K562 (cell line): ENCODE data around the gene STYX. TPM values are rescaled to one million over a fixed set of nuclear protein-coding genes. Genes with fewer than 3 reads are reported as not detected.
A peak's percentile ranks its signal among the peaks of the same experiment; 100 is the strongest.

Experiments
- CC2D1A ChIP-seq: fragments of 450-650 bp; IDR thresholded peaks from 2 replicates; pipeline ENCODE4 v1.6.1; 2017; ENCODE audit warnings: mild to moderate bottlenecking
- MCM2 ChIP-seq: fragments of 450-650 bp; IDR thresholded peaks from 2 replicates; pipeline ENCODE4 v1.6.1; 2017; ENCODE audit warnings: low read depth, mild to moderate bottlenecking
- PPARD ChIP-seq: fragments of 250-450 bp; sonication (Bioruptor Pico); IDR thresholded peaks from 2 replicates; pipeline ENCODE4 v1.8.0; 2022; ENCODE audit warnings: inconsistent platforms, mild to moderate bottlenecking, moderate library complexity
- RUNX1 ChIP-seq: sonication (generic); IDR thresholded peaks from 2 replicates; pipeline ENCODE4 v1.6.1; 2016; ENCODE audit warnings: antibody characterized with exemption, low read depth
- SRSF9 ChIP-seq: fragments of 200-400 bp; formaldehyde crosslinking; IDR thresholded peaks from 2 replicates; pipeline ENCODE4 v1.6.1; 2017; ENCODE audit warnings: low read depth, low read length, borderline replicate concordance
- WHSC1 ChIP-seq: IDR thresholded peaks from one replicate; pipeline ENCODE4 v1.6.1; 2012; ENCODE audit warnings: low read length, control low read depth, inconsistent platforms
- XRCC3 ChIP-seq: fragments of 450-650 bp; IDR thresholded peaks from 2 replicates; pipeline ENCODE4 v1.6.1; 2017; ENCODE audit warnings: mild to moderate bottlenecking, moderate library complexity
- polyA plus RNA-seq, 8 experiments: library from polyadenylated mRNA; depleted of rRNA in 4 of 8; stranded (reverse) in 5 of 8; unstranded in 3 of 8; fragments of >200 nt; fragmentation: Nextera tagmentation in 2 of 8; fragmentation: Illumina TruSeq in 1 of 8; extraction: Ambion mirVana in 2 of 8; extraction: Trizol in 1 of 8; gene quantifications; 2 replicates each; pipeline versions ENCODE4 v1.2.1 to v1.2.3, GENCODE V29; 2011 to 2014; ENCODE audit warnings: inconsistent platforms in 1 of 8, missing spikeins in 1 of 8
- total RNA-seq, 7 experiments: library from RNA; depleted of rRNA in 6 of 7; stranded (reverse); fragments of >200 nt in 6 of 7; fragmentation: Illumina TruSeq in 2 of 7; extraction: Trizol in 2 of 7; gene quantifications; 2 replicates each; pipeline versions ENCODE4 v1.2.1 to v1.2.3, GENCODE V29; 2011 to 2021; ENCODE audit warnings: low replicate concordance in 1 of 7
- TF ChIP-seq, protein P1 (sequence below), 2 experiments: fragments of 450-650 bp; conservative IDR thresholded peaks; 2 replicates each; pipeline ENCODE4 v1.6.1; 2017; ENCODE audit warnings: mild to moderate bottlenecking in 2 of 2, moderate library complexity in 2 of 2
- TF ChIP-seq, protein P2 (sequence below): sonication (generic); formaldehyde crosslinking; IDR thresholded peaks from 2 replicates; pipeline ENCODE4 v1.8.0; 2022; ENCODE audit warnings: mild to moderate bottlenecking, missing genetic modification reagents, borderline replicate concordance
- TF ChIP-seq, protein P3 (sequence below): fragments of 200-800 bp; sonication (Bioruptor generic); IDR thresholded peaks from 2 replicates; pipeline ENCODE4 v1.6.1; 2016; ENCODE audit warnings: missing genetic modification characterization, missing compliant biosample characterization

STYX gene
- total and polyA plus RNA-seq, 9 of the 15 experiments (the other 6 are each of a cell fraction or from before 2014, with no cell fraction given), result 5.0 to 15.4 (median 10.6) TPM

DNA sequence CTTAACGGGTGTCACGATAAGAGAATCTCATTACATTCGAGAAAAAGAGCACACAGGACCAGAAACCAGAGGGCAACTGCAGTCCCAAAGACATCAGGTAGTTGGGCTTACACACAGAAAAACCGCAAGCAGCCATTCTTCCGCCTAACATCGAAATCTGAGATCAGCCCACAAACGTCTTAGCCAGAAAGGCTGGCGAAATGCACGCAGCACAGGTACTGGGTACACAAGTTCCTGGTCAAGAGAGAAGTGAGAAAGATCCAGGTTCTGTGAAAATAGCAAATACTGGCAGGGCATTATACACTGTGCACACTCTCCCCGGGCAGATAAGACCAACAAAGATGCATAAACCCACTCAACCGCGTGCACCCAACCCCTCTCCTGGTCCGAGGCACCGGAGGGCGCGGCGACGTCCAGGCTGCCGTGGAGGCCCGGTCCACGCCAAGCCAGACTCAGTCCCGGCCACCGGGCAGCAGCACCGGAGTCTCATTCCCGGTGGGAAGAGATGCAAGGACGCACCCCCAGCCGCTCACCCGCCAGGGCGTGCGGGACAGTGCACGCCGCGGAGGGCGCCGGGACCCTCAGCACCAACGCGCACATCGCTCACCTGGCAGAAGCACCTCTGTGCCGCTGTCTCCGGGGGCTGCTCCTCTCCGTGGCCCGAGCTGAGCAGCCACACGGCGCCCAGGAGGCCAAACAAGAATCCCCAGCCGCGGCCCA lies 35.0 kb upstream of the STYX start (continued):
- no peak for TF ChIP-seq MCM2
- no peak for TF ChIP-seq CC2D1A
- no peak for TF ChIP-seq PPARD
- TF ChIP-seq SRSF9, result no peak
- no peak for TF ChIP-seq XRCC3
- TF ChIP-seq, protein P1, sequence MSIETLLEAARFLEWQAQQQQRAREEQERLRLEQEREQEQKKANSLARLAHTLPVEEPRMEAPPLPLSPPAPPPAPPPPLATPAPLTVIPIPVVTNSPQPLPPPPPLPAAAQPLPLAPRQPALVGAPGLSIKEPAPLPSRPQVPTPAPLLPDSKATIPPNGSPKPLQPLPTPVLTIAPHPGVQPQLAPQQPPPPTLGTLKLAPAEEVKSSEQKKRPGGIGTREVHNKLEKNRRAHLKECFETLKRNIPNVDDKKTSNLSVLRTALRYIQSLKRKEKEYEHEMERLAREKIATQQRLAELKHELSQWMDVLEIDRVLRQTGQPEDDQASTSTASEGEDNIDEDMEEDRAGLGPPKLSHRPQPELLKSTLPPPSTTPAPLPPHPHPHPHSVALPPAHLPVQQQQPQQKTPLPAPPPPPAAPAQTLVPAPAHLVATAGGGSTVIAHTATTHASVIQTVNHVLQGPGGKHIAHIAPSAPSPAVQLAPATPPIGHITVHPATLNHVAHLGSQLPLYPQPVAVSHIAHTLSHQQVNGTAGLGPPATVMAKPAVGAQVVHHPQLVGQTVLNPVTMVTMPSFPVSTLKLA (conservative IDR thresholded peaks at IDR 0.05), result peak in 1 of 2 experiments; percentile 25; a peak in 1 of 4 replicates
- TF ChIP-seq, protein P2, sequence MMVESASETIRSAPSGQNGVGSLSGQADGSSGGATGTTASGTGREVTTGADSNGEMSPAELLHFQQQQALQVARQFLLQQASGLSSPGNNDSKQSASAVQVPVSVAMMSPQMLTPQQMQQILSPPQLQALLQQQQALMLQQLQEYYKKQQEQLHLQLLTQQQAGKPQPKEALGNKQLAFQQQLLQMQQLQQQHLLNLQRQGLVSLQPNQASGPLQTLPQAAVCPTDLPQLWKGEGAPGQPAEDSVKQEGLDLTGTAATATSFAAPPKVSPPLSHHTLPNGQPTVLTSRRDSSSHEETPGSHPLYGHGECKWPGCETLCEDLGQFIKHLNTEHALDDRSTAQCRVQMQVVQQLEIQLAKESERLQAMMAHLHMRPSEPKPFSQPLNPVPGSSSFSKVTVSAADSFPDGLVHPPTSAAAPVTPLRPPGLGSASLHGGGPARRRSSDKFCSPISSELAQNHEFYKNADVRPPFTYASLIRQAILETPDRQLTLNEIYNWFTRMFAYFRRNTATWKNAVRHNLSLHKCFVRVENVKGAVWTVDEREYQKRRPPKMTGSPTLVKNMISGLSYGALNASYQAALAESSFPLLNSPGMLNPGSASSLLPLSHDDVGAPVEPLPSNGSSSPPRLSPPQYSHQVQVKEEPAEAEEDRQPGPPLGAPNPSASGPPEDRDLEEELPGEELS, result 0 out of 2 replicates have a peak, but pooled peaks have one; percentile 20
- TF ChIP-seq, protein P3, sequence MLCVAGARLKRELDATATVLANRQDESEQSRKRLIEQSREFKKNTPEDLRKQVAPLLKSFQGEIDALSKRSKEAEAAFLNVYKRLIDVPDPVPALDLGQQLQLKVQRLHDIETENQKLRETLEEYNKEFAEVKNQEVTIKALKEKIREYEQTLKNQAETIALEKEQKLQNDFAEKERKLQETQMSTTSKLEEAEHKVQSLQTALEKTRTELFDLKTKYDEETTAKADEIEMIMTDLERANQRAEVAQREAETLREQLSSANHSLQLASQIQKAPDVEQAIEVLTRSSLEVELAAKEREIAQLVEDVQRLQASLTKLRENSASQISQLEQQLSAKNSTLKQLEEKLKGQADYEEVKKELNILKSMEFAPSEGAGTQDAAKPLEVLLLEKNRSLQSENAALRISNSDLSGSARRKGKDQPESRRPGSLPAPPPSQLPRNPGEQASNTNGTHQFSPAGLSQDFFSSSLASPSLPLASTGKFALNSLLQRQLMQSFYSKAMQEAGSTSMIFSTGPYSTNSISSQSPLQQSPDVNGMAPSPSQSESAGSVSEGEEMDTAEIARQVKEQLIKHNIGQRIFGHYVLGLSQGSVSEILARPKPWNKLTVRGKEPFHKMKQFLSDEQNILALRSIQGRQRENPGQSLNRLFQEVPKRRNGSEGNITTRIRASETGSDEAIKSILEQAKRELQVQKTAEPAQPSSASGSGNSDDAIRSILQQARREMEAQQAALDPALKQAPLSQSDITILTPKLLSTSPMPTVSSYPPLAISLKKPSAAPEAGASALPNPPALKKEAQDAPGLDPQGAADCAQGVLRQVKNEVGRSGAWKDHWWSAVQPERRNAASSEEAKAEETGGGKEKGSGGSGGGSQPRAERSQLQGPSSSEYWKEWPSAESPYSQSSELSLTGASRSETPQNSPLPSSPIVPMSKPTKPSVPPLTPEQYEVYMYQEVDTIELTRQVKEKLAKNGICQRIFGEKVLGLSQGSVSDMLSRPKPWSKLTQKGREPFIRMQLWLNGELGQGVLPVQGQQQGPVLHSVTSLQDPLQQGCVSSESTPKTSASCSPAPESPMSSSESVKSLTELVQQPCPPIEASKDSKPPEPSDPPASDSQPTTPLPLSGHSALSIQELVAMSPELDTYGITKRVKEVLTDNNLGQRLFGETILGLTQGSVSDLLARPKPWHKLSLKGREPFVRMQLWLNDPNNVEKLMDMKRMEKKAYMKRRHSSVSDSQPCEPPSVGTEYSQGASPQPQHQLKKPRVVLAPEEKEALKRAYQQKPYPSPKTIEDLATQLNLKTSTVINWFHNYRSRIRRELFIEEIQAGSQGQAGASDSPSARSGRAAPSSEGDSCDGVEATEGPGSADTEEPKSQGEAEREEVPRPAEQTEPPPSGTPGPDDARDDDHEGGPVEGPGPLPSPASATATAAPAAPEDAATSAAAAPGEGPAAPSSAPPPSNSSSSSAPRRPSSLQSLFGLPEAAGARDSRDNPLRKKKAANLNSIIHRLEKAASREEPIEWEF (CRISPR knock-in tag), result no peak
- no peak for TF ChIP-seq WHSC1
- no peak for TF ChIP-seq RUNX1
